ENCODE measurements around the gene POLD4. TPM values are rescaled to one million over a fixed set of nuclear protein-coding genes. Genes with fewer than 3 reads are reported as not detected.
A peak's percentile ranks its signal among the peaks of the same experiment; 100 is the strongest.

POLD4 gene
- total and polyA plus RNA-seq, 2 experiments from 2014 or later, result 51.9 to 64.4 TPM

DNA sequence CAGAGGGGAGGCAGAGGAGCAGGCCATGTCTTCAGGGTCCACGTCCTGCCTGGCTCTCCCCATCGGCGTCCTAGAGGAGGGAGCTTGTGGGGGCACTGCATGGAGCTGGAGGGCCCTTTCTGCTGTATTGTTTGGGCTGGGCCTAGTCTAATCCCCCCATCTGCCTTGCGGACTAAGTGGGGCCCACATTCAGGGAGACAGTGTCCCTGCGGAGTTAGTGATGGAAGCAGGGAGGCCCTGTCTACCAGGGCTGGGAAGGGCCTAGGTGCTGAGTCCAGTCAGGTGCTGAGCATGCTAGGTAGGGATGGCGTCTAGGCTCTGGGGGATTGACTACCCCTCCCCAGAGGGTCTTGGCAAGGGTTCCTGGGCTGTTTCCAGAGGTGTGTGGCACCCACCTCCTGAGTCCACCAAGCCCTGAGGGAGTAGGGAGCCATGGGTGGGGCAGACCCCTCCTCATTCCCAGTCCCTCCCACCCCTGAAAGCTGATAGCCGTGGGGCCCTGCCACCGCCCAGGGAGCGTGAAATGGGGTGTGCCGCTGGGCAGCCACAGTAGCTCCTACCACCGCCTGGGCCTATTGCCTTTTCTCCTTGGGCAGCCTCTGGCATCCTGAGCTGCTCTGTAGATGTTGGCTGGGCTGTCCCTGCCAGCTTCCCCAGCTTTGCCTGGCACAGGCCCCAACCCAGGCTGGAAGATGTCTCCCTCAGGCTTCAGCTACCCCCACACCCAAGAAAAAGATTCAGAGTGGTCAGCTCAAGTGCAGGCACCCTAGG, 1.9 kb upstream of the POLD4 start:
- Histone ChIP-seq H3K27ac (no peak overlapping the region), H3K9me3 (ENCODE audit: low read depth) (no peaks in the 10 kb centered on the region), H3K36me3 (no peaks in the 10 kb centered on the region), H3K27me3 (no peaks in the 10 kb centered on the region), H3K4me3 (no peak overlapping the region), H3K4me1 (ENCODE audit: low read depth) (peaks cover 10% of the 10 kb centered on the region)
- TF ChIP-seq, protein P1, sequence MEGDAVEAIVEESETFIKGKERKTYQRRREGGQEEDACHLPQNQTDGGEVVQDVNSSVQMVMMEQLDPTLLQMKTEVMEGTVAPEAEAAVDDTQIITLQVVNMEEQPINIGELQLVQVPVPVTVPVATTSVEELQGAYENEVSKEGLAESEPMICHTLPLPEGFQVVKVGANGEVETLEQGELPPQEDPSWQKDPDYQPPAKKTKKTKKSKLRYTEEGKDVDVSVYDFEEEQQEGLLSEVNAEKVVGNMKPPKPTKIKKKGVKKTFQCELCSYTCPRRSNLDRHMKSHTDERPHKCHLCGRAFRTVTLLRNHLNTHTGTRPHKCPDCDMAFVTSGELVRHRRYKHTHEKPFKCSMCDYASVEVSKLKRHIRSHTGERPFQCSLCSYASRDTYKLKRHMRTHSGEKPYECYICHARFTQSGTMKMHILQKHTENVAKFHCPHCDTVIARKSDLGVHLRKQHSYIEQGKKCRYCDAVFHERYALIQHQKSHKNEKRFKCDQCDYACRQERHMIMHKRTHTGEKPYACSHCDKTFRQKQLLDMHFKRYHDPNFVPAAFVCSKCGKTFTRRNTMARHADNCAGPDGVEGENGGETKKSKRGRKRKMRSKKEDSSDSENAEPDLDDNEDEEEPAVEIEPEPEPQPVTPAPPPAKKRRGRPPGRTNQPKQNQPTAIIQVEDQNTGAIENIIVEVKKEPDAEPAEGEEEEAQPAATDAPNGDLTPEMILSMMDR (IDR thresholded peaks at IDR 0.05; ENCODE audit: low read depth, low read length), result no peak
- DNase-seq (ENCODE audit: low read depth in 1 of 2, low spot score in 1 of 2), result no peak

DNA sequence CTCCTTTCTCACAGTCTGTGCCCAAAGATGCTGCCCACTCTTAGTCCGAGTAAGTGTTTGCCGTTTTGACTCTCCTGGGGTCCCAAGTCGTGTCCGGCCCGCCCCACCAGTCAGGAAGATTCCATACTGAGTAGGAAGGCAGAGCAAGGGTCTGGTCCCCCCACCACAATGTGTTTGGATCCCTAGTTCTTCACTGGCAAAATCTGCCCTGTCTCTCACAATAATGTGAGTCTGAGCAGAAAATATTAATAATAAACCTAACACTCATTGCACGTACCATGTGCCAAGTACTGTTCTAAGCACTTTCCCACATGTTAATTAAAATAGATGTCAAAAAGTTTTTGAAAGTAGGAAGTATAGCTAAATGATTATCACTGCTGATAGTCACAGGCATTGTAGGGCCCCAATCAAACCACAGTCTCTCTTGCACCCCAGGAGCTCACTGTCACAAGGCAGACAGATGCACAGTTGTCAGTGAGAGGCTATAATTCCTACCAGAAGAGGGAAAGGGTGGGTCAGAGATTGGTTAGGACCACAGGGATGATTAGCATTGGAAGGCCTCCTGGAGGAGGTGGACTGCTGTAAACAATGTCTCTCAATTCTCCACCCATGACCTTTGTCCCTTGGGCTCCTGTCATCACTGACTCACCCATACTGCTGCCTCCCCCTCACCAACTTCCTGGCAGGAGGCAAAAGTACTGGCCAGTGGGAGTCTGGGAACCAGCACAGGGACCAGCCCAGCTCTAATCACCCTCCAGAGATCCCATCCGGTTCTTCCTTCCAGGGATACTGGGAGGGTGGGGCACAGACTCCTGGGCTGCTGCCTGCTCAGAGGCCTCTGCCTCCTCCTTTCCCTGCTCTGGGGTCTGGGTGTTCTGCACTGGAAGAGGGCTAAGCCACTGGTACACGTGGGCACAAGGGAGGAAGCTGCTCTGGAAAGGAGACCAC, 1.0 kb upstream of the POLD4 start:
- H3K9me3 ChIP-seq (ENCODE audit: low read depth), result no peaks in the 10 kb centered on the region
- no peaks in the 10 kb centered on the region for H3K27me3 ChIP-seq
- H3K4me3 ChIP-seq, result peak overlapping the region; percentile 67
- TF ChIP-seq, protein P1 (IDR thresholded peaks at IDR 0.05; ENCODE audit: low read depth, low read length), result peak; percentile 4
- DNase-seq (ENCODE audit: low read depth in 1 of 2, low spot score in 1 of 2), result peak in 1 of 2 donors; percentile 93
- H3K4me1 ChIP-seq (ENCODE audit: low read depth), result peaks cover 10% of the 10 kb centered on the region
- peak overlapping the region; percentile 91 for H3K27ac ChIP-seq
- no peaks in the 10 kb centered on the region for H3K36me3 ChIP-seq

DNA sequence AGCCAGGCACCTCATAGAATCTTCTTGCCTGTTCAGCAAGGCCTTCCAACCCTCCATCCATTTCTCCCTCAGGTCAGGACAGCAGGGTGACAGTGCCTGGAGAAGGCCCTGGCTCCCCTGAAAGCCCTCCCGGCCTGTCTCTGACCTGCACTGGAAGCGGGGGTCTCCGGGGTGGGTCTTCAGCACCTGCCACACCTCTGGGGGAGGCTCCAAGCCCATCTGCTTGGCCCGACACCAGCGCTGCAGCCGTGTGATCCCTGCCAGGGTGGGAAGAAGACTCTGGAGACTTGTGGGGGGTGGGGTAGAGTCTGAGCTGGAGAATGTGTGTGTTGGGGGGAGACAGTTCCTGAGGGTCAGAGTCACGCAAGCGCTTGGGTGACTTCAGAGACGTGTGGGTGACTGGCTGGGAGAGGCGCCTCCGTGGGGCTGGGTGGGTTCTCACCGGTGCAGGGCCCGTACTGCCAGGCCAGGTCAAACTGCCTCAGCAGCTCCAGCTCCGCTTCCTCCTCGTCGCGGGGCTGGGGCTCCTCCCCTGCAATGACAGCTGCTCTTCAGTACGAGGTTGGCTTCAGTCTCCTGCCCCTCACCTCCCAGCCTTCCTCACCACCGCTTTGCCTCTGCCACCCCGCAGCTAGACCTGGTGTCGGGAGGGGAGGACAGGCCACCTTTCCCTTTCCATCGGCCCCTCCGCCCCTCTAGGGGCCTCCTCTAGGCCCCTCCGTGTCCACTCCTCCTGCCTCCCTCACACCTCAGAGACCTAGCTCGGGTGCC, 615 bp downstream of the POLD4 start:
- DNase-seq (ENCODE audit: low read depth in 1 of 2, low spot score in 1 of 2), result no peak
- Histone ChIP-seq H3K36me3 (no peaks in the 10 kb centered on the region), H3K9me3 (ENCODE audit: low read depth) (no peaks in the 10 kb centered on the region), H3K27me3 (no peaks in the 10 kb centered on the region), H3K27ac (peak overlapping the region; percentile 87), H3K4me1 (ENCODE audit: low read depth) (peaks cover 10% of the 10 kb centered on the region), H3K4me3 (peak overlapping the region; percentile 67)
- TF ChIP-seq, protein P1 (IDR thresholded peaks at IDR 0.05; ENCODE audit: low read depth, low read length), result no peak

DNA sequence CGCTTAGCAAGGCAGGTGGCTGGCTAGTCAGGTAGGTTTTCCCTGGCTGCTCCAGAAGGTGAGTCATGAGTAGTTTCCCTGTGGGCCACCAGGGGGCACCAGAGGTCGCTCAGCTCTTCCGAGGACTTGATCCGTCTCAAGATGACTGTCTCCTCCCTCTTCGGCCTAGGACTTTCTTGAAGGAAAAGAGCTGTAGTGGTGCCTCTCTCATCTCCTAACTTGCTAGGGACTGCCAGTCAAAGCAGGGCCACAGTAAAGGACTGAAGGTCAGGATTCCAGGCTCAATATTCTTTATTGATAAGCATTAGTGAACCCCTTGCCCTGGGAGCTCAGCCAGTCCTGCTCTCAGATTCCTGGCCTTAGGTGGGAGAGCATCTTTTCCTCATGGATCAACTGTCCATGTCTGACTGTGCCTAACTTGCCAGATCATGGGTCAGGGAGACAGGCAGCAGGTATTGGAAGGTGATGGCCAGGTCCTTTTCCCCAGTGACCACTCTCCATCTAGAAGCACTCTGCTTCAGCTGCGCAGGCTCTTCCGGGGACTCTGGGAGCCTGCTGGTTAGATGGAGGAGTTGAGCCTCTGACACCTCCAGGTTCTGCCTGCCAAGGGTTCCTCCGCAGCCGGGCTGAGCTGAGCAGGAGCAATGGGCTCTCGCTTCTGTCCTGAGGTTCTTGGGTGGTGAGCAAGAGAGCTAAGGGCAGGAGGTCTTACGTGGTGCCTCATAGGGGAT, 1.9 kb downstream of the POLD4 start:
- Histone ChIP-seq H3K36me3 (no peaks in the 10 kb centered on the region), H3K27me3 (no peaks in the 10 kb centered on the region), H3K27ac (no peak overlapping the region), H3K4me1 (ENCODE audit: low read depth) (peaks cover 10% of the 10 kb centered on the region), H3K4me3 (no peak overlapping the region), H3K9me3 (ENCODE audit: low read depth) (no peaks in the 10 kb centered on the region)
- peak; percentile 70 to 86 for DNase-seq (ENCODE audit: low read depth in 1 of 2, low spot score in 1 of 2)
- TF ChIP-seq, protein P1 (IDR thresholded peaks at IDR 0.05; ENCODE audit: low read depth, low read length), result peak; percentile 92
